GM12892 (cell line): ENCODE results near the gene TGFBI.

Experiments
- POLR2A ChIP-seq: IDR thresholded peaks from 2 replicates; pipeline ENCODE4 v1.6.1; 2011; ENCODE audit warnings: low read depth, low read length, control low read depth
- TAF1 ChIP-seq: IDR thresholded peaks from 2 replicates; pipeline ENCODE4 v1.6.1; 2011; ENCODE audit warnings: low read depth, mild to moderate bottlenecking, control low read depth, low read length, borderline replicate concordance

GRCh38 chr5:136038635-136039034 lies 9.8 kb downstream of the TGFBI start:
- TF ChIP-seq TAF1 (no peak), POLR2A (no peak)
